Neural cell (in vitro differentiated cells): ENCODE results near the gene ALB. TPM values are rescaled to one million over a fixed set of nuclear protein-coding genes. Genes with fewer than 3 reads are reported as not detected.

Experiments used
- H2AFZ ChIP-seq: fragments of 200-600, 300-800 bp; sonication (generic), shearing (Covaris generic); 2 replicates; pipeline ENCODE4 v1.6.0; 2014; ENCODE audit warnings: low read depth, mild to moderate bottlenecking, antibody characterized with exemption, low read length, moderate library complexity
- H3F3A ChIP-seq: fragments of 200-600 bp; shearing (Covaris generic); 2 replicates; pipeline ENCODE4 v1.6.1; 2016; ENCODE audit warnings: mild to moderate bottlenecking, moderate library complexity, mixed read lengths, antibody characterized with exemption, low read length; ENCODE audit not compliant: insufficient read depth, poor library complexity, severe bottlenecking
- H3K27ac ChIP-seq: fragments of 200-600, 300-800 bp; sonication (generic), shearing (Covaris generic); 2 replicates; pipeline ENCODE4 v1.5.1; 2014; ENCODE audit warnings: mild to moderate bottlenecking, low read length, moderate library complexity
- H3K27me3 ChIP-seq: fragments of 300-800, 200-600 bp; sonication (generic), shearing (Covaris generic); 2 replicates; pipeline ENCODE4 v1.6.0; 2014; ENCODE audit warnings: mild to moderate bottlenecking, low read depth, low read length, moderate library complexity; ENCODE audit not compliant: insufficient read depth
- H3K36me3 ChIP-seq: fragments of 300-800, 200-600 bp; sonication (generic), shearing (Covaris generic); 2 replicates; pipeline ENCODE4 v1.5.1; 2014; ENCODE audit warnings: mild to moderate bottlenecking, antibody characterized with exemption, low read length, moderate library complexity; ENCODE audit not compliant: insufficient read depth
- H3K4me2 ChIP-seq: fragments of 300-800, 200-600 bp; sonication (generic), shearing (Covaris generic); 2 replicates; pipeline ENCODE4 v1.6.0; 2014; ENCODE audit warnings: mild to moderate bottlenecking, low read length
- H3K4me3 ChIP-seq: fragments of 300-800, 200-600 bp; sonication (generic), shearing (Covaris generic); 2 replicates; pipeline ENCODE4 v1.5.1; 2014; ENCODE audit warnings: mild to moderate bottlenecking, low read length, moderate library complexity
- H3K79me2 ChIP-seq: fragments of 200-600 bp; shearing (Covaris generic); replicated peaks from 2 replicates; pipeline ENCODE4 v1.6.0; 2014; ENCODE audit warnings: mild to moderate bottlenecking, low read length, moderate library complexity; ENCODE audit not compliant: insufficient read depth
- H3K9ac ChIP-seq: fragments of 300-800, 200-600 bp; sonication (generic), shearing (Covaris generic); 2 replicates; pipeline ENCODE4 v1.6.1; 2016; ENCODE audit warnings: mild to moderate bottlenecking, low read length, mixed read lengths
- H3K9me2 ChIP-seq: fragments of 200-600 bp; shearing (Covaris generic); 2 replicates; pipeline ENCODE4 v1.6.1; 2016; ENCODE audit warnings: mild to moderate bottlenecking, low read length, mixed read lengths; ENCODE audit not compliant: insufficient read depth
- H3K9me3 ChIP-seq: fragments of 200-600, 300-800 bp; sonication (generic), shearing (Covaris generic); 2 replicates; pipeline ENCODE4 v1.6.1; 2016; ENCODE audit warnings: mild to moderate bottlenecking, mixed run types, low read length, moderate library complexity, mixed read lengths
- H4K20me1 ChIP-seq: fragments of 200-600 bp; shearing (Covaris generic); 2 replicates; pipeline ENCODE4 v1.6.1; 2016; ENCODE audit warnings: mild to moderate bottlenecking, mixed run types; ENCODE audit not compliant: insufficient read depth
- EP300 ChIP-seq: fragments of 450-650 bp; conservative IDR thresholded peaks from 2 replicates; pipeline ENCODE4 v1.6.1; 2014; ENCODE audit warnings: antibody characterized with exemption, mild to moderate bottlenecking, moderate library complexity; ENCODE audit not compliant: poor library complexity, severe bottlenecking
- EZH2 ChIP-seq: fragments of 200-600, 300-800 bp; shearing (Covaris generic), sonication (generic); IDR thresholded peaks from 2 replicates; pipeline ENCODE4 v1.6.1; 2014; ENCODE audit warnings: antibody characterized with exemption, low read length, borderline replicate concordance, mild to moderate bottlenecking; ENCODE audit not compliant: insufficient read depth, poor library complexity, severe bottlenecking
- MXI1 ChIP-seq: fragments of 450-650 bp; conservative IDR thresholded peaks from 2 replicates; pipeline ENCODE4 v1.6.1; 2014; ENCODE audit warnings: antibody characterized with exemption, mild to moderate bottlenecking; ENCODE audit not compliant: poor library complexity, severe bottlenecking
- POLR2AphosphoS5 ChIP-seq: IDR thresholded peaks from 2 replicates; pipeline ENCODE4 v1.6.1; 2012
- RAD21 ChIP-seq: fragments of 450-650 bp; conservative IDR thresholded peaks from 2 replicates; pipeline ENCODE4 v1.6.1; 2014; ENCODE audit warnings: antibody characterized with exemption, mild to moderate bottlenecking, moderate library complexity
- SMC3 ChIP-seq: fragments of 450-650 bp; conservative IDR thresholded peaks from 2 replicates; pipeline ENCODE4 v1.6.1; 2014; ENCODE audit warnings: antibody characterized with exemption, mild to moderate bottlenecking, moderate library complexity; ENCODE audit not compliant: poor library complexity
- TAF1 ChIP-seq: IDR thresholded peaks from 2 replicates; pipeline ENCODE4 v1.6.1; 2012; ENCODE audit warnings: low read depth
- polyA plus RNA-seq: library from polyadenylated mRNA; depleted of rRNA; stranded (reverse); fragments of >200 nt; gene quantifications from 2 replicates; pipeline ENCODE4 v1.2.3, GENCODE V29; 2014
- TF ChIP-seq, protein P1 (sequence below): IDR thresholded peaks from 2 replicates; pipeline ENCODE4 v1.6.1; 2012; ENCODE audit warnings: borderline replicate concordance
- TF ChIP-seq, protein P2 (sequence below): fragments of 450-650 bp; IDR thresholded peaks from 2 replicates; pipeline ENCODE4 v1.5.1; 2014; ENCODE audit warnings: antibody characterized with exemption, mild to moderate bottlenecking, moderate library complexity; ENCODE audit not compliant: poor library complexity, severe bottlenecking

The ALB gene
- polyA plus RNA-seq, 1 donor from 2014 or later: 3.4 TPM

DNA sequence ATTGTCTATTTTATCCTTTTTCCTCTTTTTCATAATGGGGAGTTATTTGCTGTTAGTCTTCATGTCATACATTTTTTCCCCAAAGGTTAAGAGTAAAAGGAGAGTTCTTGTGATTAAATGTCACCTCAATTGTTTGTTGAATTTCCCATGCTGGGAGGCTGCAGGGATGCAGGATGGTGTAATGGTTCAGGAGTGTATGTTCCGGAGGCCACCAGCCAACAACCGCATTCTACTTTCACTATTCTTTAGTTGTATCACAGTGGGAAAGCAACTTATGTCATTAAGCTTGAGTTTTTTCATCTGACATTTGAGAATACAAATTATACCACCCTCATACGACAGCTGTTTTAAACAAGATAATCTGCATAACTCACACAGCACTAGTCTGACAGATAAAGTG is 47.3 kb downstream of the ALB start:
- no peak overlapping the region for H3K4me2 ChIP-seq

DNA sequence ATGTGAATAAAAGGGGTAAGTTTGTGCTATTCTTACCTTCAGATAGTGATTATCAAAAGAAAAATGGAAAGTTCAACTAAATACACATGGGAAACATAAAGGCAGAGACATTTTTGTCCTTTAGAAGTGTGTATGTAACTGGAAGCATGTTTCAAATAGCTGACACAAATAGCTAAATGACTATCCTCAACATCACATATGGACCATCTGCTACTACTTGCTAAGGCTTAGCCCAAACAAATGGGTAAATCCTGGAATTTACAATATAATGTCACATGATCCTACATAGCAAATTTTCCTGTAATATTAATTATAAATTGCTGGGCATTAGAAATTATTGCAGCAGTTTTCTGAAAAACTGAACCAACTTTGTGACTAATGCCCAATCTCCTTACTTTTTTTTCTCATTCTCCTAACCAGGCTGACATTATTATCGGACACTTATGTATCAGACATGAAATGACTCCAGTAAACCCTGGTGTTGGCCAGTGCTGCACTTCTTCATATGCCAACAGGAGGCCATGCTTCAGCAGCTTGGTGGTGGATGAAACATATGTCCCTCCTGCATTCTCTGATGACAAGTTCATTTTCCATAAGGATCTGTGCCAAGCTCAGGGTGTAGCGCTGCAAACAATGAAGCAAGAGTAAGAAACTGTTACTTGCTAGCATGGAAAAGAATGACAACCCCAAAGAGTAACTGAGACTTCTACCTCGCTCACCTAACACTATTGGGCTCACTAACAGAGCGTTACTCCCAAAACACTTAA is 48.1 kb downstream of the ALB start:
- H3K36me3 ChIP-seq: no peaks in the 10 kb centered on the region
- peaks cover 31% of the 10 kb centered on the region for H3K27me3 ChIP-seq
- no peak overlapping the region for H2AFZ ChIP-seq
- H3K4me3 ChIP-seq: no peak overlapping the region
- H3F3A ChIP-seq: no peaks in the 10 kb centered on the region
- H4K20me1 ChIP-seq: no peaks in the 10 kb centered on the region
- no peak overlapping the region for H3K27ac ChIP-seq
- H3K4me2 ChIP-seq: no peak overlapping the region
- H3K9ac ChIP-seq: no peak overlapping the region
- H3K9me2 ChIP-seq: no peaks in the 10 kb centered on the region
- no peaks in the 10 kb centered on the region for H3K9me3 ChIP-seq
- TF ChIP-seq RAD21 (no peak), SMC3 (no peak), EP300 (no peak), EZH2 (no peak), TAF1 (no peak), POLR2AphosphoS5 (no peak), MXI1 (no peak)
- TF ChIP-seq, protein P1, sequence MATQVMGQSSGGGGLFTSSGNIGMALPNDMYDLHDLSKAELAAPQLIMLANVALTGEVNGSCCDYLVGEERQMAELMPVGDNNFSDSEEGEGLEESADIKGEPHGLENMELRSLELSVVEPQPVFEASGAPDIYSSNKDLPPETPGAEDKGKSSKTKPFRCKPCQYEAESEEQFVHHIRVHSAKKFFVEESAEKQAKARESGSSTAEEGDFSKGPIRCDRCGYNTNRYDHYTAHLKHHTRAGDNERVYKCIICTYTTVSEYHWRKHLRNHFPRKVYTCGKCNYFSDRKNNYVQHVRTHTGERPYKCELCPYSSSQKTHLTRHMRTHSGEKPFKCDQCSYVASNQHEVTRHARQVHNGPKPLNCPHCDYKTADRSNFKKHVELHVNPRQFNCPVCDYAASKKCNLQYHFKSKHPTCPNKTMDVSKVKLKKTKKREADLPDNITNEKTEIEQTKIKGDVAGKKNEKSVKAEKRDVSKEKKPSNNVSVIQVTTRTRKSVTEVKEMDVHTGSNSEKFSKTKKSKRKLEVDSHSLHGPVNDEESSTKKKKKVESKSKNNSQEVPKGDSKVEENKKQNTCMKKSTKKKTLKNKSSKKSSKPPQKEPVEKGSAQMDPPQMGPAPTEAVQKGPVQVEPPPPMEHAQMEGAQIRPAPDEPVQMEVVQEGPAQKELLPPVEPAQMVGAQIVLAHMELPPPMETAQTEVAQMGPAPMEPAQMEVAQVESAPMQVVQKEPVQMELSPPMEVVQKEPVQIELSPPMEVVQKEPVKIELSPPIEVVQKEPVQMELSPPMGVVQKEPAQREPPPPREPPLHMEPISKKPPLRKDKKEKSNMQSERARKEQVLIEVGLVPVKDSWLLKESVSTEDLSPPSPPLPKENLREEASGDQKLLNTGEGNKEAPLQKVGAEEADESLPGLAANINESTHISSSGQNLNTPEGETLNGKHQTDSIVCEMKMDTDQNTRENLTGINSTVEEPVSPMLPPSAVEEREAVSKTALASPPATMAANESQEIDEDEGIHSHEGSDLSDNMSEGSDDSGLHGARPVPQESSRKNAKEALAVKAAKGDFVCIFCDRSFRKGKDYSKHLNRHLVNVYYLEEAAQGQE: no peak
- TF ChIP-seq, protein P2, sequence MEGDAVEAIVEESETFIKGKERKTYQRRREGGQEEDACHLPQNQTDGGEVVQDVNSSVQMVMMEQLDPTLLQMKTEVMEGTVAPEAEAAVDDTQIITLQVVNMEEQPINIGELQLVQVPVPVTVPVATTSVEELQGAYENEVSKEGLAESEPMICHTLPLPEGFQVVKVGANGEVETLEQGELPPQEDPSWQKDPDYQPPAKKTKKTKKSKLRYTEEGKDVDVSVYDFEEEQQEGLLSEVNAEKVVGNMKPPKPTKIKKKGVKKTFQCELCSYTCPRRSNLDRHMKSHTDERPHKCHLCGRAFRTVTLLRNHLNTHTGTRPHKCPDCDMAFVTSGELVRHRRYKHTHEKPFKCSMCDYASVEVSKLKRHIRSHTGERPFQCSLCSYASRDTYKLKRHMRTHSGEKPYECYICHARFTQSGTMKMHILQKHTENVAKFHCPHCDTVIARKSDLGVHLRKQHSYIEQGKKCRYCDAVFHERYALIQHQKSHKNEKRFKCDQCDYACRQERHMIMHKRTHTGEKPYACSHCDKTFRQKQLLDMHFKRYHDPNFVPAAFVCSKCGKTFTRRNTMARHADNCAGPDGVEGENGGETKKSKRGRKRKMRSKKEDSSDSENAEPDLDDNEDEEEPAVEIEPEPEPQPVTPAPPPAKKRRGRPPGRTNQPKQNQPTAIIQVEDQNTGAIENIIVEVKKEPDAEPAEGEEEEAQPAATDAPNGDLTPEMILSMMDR: no peak
- no peaks in the 10 kb centered on the region for H3K79me2 ChIP-seq

More for the DNA sequence above, 47.3 kb downstream of the ALB start:
- Histone ChIP-seq H3F3A (no peaks in the 10 kb centered on the region), H2AFZ (no peak overlapping the region), H3K79me2 (no peaks in the 10 kb centered on the region), H3K9me3 (no peaks in the 10 kb centered on the region), H3K4me3 (no peak overlapping the region), H3K9me2 (no peaks in the 10 kb centered on the region), H3K36me3 (no peaks in the 10 kb centered on the region), H3K27ac (no peak overlapping the region), H3K9ac (no peak overlapping the region), H3K27me3 (peaks cover 31% of the 10 kb centered on the region), H4K20me1 (no peaks in the 10 kb centered on the region)
- TF ChIP-seq SMC3 (no peak), POLR2AphosphoS5 (peak; percentile 76), TAF1 (no peak), EP300 (peak; percentile 54), EZH2 (no peak), RAD21 (no peak), MXI1 (no peak)
- TF ChIP-seq, protein P1: no peak
- TF ChIP-seq, protein P2: no peak
